ENCODE data around the gene RNF215.
A peak's percentile ranks its signal among the peaks of the same experiment; 100 is the strongest.

RNF215 gene

GRCh38 chr22:30397656-30398635 lies 10.7 kb upstream of the RNF215 start:
- DNase-seq (ENCODE audit: extremely low read depth in 1 of 2, low read depth in 1 of 2) = no peak

DNA sequence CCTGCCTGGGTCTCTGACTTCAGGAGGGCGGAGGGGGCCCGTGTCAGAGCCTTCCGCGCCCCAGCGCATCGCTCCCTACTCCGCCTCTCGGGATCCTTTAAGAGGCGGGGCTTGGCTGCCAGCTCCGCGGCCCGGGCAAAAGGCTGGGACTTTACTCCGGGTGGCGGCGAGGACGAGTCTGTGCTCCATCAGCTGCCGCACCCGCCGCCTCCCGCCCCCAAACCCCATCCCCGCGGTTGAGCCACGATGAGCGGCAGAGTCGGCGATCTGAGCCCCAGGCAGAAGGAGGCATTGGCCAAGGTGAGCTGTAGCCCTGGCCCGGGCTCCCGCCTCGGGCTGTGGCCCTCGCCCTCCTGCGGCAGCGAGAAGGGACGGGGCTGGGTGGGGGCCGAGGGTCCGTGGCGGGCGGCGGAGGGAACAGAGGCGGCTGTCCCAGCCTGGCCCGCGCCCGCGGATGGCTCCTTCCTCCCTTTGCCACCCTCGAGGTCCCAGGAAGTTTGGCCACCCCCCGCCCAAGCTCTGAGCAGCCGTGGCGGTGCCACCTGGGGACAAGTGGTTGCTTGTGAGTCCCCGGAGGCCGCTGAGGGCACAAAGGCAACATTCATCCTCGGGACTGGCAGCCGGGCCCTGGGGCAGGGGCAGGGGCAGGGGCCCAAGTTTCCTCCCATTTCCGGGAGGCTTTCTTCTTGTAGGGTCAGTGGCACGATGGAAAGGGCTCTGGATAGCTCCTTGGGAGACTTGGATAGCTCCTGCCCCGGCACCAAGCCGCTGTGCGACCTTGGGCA lies 9.9 kb upstream of the RNF215 start, which contains the start of gene SEC14L2:
TSS of gene SEC14L2 (plus strand) at position 148 of the 785 bp plus-strand sequence. CDS start at position 247, 99 bp downstream.
- DNase-seq (ENCODE audit: extremely low read depth in 1 of 2, low read depth in 1 of 2) = peak; percentile 29 to 44

- no peak for DNase-seq (ENCODE audit: extremely low read depth in 1 of 2, low read depth in 1 of 2)
Measured at GRCh38 chr22:30393885-30394284, 6.7 kb upstream of the RNF215 start.

- DNase-seq (ENCODE audit: extremely low read depth in 1 of 2, low read depth in 1 of 2) = no peak
Measured at GRCh38 chr22:30393322-30393680, 6.1 kb upstream of the RNF215 start.

- no peak for DNase-seq (ENCODE audit: extremely low read depth in 1 of 2, low read depth in 1 of 2)
Measured at GRCh38 chr22:30392661-30393321, 5.6 kb upstream of the RNF215 start.

GRCh38 chr22:30390974-30391691 lies 3.9 kb upstream of the RNF215 start:
- DNase-seq (ENCODE audit: extremely low read depth in 1 of 2, low read depth in 1 of 2) = peak; percentile 48 to 58

DNA sequence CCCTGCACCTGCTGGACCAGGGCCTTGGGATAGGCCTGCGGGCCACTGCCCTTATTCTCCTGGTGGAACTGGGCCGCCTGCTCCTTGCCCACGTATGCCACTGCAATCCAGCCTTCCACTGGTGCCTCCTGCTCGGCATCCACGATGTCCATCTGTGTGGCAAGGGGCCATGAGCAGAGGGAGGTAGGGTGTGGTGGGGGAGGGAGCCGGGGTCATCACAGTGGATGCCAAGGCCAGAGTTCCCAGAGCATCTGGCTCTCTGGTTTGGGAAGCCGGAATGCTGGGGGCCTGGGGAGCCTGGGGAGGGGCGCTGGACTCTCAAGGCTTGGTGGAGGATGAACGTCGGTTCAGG lies 627 bp downstream of the RNF215 start:
- no peak for DNase-seq (ENCODE audit: extremely low read depth in 1 of 2, low read depth in 1 of 2)

DNA sequence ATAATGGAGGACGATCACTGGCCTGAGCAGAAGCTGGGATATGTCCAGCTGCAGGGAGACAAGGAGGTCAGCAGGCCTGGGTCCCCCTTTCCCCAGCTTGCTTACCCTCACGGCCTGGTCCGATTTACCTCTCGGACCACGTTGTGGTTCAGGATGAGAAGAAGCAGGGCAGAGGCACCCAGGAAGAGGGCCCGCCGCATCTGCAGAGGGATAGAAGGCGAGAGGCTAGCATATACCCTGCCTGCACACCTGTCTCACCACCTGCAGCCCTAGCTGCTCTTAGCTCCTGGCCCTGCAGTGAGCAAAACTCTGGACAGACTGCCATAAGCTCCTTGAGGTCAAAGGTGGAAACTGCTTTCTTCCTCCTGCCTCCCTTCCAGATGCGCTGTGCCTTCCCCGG lies 1.3 kb downstream of the RNF215 start:
- DNase-seq (ENCODE audit: extremely low read depth in 1 of 2, low read depth in 1 of 2) = no peak

DNA sequence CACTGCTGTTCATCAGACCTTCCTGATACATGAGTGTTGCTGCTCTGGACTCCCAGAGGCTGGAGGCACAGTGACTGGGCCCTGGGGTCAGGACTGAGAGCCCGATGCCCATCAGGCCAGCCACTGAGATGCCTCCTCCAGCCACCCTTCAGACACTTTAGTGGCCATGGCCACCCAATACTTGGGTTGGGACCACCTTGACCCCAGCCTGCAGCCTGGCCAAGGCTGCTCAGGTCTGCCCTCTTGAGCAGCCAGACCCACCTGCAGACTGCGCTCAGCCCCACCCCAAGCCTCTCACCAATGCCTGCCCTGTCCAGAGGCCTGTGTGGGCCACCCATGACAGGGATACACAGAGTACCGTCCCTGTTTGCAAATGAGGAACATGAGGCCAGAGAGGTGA lies 4.2 kb downstream of the RNF215 start:
- no peak for DNase-seq (ENCODE audit: extremely low read depth in 1 of 2, low read depth in 1 of 2)

DNA sequence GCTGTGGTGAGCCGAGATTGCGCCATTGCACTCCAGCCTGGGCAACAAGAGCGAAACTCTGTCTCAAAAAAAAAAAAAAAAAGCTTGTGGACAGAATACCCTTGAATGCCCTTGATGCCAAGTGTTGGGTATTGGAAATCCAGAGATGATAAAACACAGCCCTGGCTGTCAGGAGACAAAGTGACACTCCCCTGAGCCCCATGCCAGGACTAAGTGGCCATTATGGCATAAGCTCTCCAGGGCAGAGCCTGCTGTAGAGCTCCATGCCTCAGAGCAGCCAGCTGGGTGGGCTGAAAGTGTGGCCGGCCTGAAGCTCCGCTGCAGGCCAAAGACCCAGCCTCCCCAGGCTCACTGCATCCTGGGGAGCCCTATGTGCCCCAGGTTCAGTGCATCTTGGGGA lies 4.9 kb downstream of the RNF215 start:
- no peak for DNase-seq (ENCODE audit: extremely low read depth in 1 of 2, low read depth in 1 of 2)

- DNase-seq (ENCODE audit: extremely low read depth in 1 of 2, low read depth in 1 of 2) = no peak
Measured at GRCh38 chr22:30381264-30381663, 5.9 kb downstream of the RNF215 start.

- DNase-seq (ENCODE audit: extremely low read depth in 1 of 2, low read depth in 1 of 2) = no peak
Measured at GRCh38 chr22:30380011-30380410, 7.2 kb downstream of the RNF215 start.

DNA sequence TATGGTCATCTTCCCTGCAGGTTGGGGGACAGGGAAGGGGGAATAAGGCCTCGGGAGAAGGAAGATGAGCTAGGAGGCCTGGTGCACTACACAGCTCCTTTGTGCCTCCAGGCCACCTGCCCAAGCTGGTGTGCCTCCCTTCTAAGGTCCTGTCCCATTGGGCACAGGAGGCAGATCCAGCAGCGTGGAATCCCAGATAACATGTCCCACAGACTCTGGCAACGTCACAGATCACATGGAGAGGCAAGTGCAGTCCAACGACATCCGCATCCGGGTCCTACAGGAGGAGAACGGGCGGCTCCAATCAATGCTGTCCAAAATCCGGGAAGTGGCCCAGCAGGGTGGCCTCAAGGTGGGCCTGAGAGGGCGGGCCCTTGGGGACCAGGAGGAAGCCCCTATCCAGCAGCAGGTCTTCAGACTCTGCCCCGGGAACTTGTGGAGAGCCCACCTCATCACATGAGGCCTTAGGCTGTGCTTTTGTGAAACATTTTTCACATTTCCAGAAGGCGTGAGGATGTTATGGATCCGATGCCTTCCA lies 11.8 kb downstream of the RNF215 start:
- no peak for DNase-seq (ENCODE audit: extremely low read depth in 1 of 2, low read depth in 1 of 2)

- no peak for DNase-seq (ENCODE audit: extremely low read depth in 1 of 2, low read depth in 1 of 2)
Measured at GRCh38 chr22:30373331-30374325, 13.6 kb downstream of the RNF215 start.

DNA sequence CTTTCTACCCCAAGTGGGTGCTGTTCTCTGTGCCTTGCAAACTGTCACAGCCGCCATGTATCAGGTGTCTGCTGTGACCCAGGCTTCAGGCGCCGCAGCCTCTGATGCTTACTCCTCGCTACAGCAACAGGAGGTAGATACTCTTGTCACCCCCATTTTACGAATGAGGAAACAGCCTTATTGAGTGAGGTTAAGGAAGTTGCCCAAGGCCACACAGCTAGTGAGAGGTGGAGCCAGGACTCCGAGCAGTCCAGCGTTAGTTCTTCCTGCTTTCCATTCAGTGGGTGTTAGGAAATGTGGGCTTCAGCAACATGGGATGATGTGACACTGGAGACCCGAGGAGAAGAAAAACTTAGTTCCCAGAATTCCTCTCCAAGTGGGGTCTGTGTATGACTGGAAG lies 14.3 kb downstream of the RNF215 start:
- DNase-seq (ENCODE audit: extremely low read depth in 1 of 2, low read depth in 1 of 2) = no peak

DNA sequence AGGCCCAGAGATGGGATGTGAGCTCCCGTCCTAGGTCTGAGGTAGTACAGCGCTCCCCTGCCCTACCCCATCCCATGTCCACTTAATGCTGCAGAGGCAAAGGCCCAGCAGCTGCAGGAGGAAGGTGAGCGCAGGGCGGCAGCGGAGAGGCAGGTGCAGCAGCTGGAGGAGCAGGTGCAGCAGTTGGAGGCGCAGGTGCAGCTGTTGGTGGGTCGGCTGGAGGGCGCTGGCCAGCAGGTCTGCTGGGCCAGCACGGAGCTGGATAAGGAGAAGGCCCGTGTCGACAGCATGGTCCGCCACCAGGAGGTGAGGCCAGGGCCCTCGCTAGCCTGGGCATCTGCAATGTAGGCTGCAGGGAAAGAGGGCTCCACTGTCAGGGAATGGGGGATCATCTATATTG lies 15.2 kb downstream of the RNF215 start:
- no peak for DNase-seq (ENCODE audit: extremely low read depth in 1 of 2, low read depth in 1 of 2)

- DNase-seq (ENCODE audit: extremely low read depth in 1 of 2, low read depth in 1 of 2) = no peak
Measured at GRCh38 chr22:30371321-30371720, 15.9 kb downstream of the RNF215 start.

- no peak for DNase-seq (ENCODE audit: extremely low read depth in 1 of 2, low read depth in 1 of 2)
Measured at GRCh38 chr22:30370641-30371230, 16.5 kb downstream of the RNF215 start.

- DNase-seq (ENCODE audit: extremely low read depth in 1 of 2, low read depth in 1 of 2) = no peak
Measured at GRCh38 chr22:30368420-30368819, 18.8 kb downstream of the RNF215 start.
